Tibial nerve (tissue), 4 donors: ENCODE results near the gene TMC3.

ENCODE experiments used
- EP300 ChIP-seq, 2 donors: sonication (generic); formaldehyde crosslinking; IDR thresholded peaks; one replicate each; pipeline ENCODE4 v1.6.1; 2017; ENCODE audit warnings: antibody characterized with exemption in 2 of 2, mild to moderate bottlenecking in 1 of 2
- TF ChIP-seq, protein P1 (sequence below), 5 experiments: fragments of 200-600 bp in 3 of 5; fragments of 450-650 bp in 2 of 5; sonication (generic) in 3 of 5; IDR thresholded peaks; one replicate each; pipeline ENCODE4 v1.5.1; 2016 to 2019; ENCODE audit warnings: antibody characterized with exemption in 5 of 5, mild to moderate bottlenecking in 3 of 5, moderate library complexity in 2 of 5

DNA sequence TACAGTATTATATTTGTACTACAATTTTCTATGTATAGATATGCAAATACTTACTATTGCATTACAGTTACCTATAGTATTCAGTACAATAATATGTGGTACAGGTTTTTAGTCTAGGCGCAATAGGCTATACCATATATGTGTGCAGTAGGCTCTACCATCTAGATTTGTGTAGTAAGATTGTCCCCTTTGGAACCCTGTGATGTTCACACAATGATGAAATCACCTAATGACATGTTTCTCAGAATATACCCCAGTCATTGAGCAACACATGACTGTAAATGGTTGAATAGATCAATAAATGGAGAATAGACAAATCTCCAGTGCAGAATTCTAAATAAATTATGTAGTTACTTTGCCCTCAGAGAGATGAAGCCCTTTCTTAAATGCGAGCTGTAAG lies 17.6 kb upstream of the TMC3 start:
- TF ChIP-seq, protein P1, sequence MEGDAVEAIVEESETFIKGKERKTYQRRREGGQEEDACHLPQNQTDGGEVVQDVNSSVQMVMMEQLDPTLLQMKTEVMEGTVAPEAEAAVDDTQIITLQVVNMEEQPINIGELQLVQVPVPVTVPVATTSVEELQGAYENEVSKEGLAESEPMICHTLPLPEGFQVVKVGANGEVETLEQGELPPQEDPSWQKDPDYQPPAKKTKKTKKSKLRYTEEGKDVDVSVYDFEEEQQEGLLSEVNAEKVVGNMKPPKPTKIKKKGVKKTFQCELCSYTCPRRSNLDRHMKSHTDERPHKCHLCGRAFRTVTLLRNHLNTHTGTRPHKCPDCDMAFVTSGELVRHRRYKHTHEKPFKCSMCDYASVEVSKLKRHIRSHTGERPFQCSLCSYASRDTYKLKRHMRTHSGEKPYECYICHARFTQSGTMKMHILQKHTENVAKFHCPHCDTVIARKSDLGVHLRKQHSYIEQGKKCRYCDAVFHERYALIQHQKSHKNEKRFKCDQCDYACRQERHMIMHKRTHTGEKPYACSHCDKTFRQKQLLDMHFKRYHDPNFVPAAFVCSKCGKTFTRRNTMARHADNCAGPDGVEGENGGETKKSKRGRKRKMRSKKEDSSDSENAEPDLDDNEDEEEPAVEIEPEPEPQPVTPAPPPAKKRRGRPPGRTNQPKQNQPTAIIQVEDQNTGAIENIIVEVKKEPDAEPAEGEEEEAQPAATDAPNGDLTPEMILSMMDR (IDR thresholded peaks at IDR 0.05), result no peak
- no peak for TF ChIP-seq EP300 (IDR thresholded peaks at IDR 0.05)
